TTC549 (cell line): Measurements from ENCODE around the gene LRPAP1.
"Not testable (repeated sequence)": the region's sequence is repeated elsewhere in the genome, so short reads cannot be mapped to it uniquely, and the experiment has no call there.

Experiments used
- FAIRE-seq: peaks from 2 replicates; lab custom pipeline; 2012; peaks lifted over from hg19 to GRCh38; lab: Jason Lieb, UNC

The LRPAP1 gene, protein sequence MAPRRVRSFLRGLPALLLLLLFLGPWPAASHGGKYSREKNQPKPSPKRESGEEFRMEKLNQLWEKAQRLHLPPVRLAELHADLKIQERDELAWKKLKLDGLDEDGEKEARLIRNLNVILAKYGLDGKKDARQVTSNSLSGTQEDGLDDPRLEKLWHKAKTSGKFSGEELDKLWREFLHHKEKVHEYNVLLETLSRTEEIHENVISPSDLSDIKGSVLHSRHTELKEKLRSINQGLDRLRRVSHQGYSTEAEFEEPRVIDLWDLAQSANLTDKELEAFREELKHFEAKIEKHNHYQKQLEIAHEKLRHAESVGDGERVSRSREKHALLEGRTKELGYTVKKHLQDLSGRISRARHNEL

DNA sequence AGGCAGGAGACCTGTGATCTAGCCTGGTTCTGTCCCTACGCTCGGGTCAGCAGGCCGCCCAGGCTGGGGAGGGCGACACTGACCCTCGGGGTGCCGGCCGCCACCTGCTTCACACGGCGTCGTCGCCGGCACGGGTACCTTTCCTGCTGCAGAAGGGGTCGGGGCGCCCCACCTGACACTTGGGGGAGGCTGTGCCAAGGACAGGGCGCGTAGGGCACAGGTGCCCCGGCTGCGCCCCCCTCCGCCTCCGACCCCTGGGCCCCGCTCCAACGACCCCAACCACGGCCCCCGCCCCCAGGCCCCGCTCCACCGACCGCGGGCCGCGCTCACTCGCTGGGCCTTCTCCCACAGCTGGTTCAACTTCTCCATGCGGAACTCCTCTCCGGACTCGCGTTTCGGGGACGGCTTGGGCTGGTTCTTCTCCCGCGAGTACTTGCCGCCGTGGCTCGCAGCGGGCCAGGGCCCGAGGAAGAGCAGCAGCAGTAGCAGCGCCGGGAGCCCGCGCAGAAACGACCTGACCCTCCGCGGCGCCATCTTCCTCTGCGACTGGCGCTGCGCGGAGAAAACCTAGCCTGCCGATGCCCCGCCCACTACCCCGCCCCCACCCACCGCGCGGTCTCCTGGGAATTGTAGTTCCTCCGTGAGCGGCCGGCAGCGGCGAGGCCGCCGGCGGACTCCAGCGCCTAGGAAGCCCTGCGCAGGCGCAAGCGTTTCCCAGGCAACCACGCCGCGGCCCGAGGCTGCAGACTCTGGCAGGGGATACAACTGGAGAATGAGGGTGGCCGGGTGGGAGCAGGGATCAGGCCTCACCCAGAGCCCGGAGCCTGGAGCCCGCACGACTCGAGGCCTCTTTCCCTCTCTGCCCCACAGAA lies at the start of gene LRPAP1:
TSS of gene LRPAP1 (minus strand) at position 544 of the 872 bp plus-strand sequence. CDS start at position 534, 10 bp downstream.
- no peak for FAIRE-seq

DNA sequence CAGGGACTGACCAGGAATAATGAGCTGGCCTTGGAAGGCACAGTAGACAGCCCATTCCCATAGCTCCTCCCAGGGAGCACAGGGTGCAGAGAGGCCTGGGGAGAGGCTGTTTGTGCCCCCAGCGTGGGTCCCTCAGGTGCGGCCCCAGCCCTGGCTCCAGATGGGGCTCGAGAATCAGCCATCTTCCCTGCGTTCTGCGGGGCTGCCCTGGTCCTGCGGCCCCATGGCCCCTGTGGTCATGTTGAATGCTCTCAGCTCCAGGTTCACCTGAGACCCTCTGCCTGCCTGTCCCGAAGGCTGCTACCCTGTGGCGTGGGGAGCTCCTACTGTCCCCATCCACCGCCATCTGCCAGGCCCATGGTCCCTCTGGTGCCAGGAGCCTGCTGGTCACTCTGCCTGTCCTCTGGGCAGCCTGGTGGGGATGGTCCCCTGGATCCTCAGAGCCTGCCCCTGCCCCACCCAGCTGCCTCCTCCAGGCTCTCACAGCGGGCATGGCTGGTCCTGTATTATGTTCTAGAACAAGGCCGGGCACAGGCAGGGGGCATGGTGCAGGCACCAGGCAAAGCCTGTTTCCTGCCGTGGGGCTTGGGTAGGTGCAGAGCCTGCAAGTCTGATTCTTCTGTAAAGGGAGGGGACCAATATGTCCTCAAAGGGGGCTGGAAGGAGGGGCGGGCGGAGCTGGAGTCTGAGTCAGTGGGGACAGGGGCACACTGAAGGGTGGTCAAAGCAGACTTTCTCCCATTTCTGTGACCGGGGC lies 49.3 kb upstream of the LRPAP1 start:
- not testable (repeated sequence) for FAIRE-seq

DNA sequence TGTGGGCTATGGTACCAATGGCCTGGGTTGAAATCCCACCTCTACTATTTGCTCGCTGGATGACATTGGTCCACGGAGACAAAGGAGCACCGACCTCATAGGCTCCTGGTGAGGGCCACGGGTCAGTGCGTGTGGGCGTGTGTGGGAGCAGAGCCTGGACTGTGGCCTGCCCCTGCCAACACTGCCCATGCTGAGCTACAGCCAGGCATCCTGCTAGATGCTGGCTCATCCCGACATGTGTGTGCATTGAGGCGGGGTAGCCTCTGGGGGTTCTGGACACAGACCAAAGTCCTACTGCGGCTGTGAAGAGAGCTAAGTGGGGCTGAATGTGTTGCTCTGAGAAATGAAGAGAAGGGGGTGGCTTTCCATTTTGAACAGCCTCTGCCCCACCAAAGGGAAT lies 48.6 kb upstream of the LRPAP1 start:
- not testable (repeated sequence) for FAIRE-seq

DNA sequence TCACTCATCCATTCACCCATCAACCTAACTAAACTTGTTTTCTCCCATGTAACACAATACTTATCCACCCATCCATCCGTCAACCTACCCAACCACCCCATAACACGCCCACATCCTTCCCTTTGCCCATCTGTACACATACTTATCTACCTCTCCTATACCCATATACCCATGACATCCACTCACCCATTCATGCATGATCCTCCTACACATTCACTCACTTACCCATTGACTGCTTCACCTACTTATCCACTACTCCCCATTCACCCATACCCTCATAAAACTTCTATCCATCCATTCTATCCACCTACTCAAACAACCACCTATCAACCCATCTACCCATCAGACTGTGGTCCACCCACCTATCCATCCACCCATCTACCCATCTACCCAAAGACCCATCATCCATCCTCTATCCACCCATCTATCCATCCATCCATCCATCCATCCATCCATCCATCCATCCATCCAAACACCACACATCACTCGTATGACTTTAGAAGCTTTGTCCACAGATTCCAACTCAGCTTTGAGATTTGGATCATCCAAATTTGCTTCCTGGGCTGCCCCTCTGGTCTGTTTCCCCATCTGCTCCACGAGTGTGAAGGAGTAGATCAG lies 46.4 kb upstream of the LRPAP1 start:
- not testable (repeated sequence) for FAIRE-seq

DNA sequence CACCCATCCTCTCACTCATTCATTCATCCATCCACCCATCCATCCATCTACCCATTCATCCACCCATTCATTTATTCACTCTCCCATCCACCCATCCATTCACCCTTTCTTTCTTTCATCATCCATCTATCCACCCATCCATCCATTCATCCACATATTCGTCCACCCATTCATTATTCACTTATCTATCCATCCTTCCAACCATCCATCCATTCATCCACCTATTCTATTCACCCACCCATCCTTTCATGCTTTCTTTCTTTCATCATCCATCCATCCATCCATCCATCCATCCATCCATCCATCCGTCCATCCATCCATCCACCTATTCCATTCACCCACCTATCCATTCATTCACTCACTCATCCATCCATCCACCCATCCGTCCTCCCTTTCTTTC lies 45.8 kb upstream of the LRPAP1 start:
- not testable (repeated sequence) for FAIRE-seq

DNA sequence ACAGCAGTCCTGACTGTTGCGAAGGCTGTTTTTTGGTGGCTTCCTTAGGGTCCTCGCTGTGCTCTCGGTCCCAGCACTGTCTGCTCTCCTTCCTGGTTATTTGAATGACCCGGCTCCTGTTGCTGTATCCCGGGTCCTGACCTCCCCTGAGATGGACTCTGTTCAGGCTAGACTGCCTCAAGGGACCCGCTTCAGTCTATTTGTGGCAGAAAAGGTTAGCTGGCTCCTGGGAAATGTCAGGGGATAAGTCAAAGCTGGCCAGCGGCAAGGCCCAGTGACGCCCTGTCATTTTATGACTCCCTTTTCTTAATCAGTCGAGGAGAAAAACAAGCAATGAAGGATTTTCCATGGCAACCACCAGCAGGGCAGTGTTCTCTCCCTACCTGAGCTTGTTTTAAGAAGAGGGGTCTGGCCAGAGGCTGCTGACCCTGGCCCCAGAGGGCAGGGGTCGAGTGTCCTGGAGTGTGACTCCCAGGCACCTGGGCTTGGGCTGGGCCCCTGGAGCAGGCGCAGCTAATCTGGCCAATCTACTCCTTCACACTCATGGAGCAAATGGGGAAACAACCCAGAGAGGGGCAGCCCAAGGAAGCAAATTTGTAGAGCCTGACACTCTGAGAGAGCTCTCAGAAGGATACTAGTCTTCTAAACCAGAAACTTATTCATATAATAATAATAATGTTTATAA lies 45.1 kb upstream of the LRPAP1 start:
- not testable (repeated sequence) for FAIRE-seq

DNA sequence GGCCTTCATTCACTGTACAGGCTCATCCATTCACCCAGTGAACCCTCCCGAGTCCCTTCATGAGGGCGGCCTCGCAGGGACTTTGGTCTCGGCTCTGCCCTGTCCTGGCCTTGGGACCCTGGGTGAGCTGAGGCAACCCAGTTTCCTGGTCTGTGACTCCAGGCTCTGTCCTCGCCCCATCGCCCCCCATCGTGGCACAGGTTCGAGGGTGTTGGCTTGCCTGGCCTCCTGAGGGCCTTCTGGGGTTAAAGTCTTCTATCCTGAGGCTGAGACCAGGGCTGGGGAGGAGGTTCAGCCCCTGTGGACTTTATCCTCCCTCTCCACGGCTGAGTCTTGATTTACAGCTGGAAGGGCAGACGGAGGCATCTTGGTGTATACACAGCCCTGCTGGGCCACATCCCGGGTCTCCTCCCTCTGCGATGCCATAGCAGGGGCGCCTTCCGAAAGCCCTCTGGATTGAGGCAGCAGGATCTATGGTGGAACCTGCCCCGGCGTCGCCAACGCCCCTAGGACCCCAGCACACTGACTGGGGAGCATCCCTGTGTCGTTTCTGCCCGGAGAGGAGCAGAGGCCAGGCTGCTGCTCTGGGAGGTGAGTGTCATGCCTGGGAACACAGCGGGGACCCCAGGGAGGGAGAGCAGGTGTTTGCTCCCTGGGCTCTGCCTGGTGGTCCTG lies 44.4 kb upstream of the LRPAP1 start:
- FAIRE-seq: not testable (repeated sequence)

DNA sequence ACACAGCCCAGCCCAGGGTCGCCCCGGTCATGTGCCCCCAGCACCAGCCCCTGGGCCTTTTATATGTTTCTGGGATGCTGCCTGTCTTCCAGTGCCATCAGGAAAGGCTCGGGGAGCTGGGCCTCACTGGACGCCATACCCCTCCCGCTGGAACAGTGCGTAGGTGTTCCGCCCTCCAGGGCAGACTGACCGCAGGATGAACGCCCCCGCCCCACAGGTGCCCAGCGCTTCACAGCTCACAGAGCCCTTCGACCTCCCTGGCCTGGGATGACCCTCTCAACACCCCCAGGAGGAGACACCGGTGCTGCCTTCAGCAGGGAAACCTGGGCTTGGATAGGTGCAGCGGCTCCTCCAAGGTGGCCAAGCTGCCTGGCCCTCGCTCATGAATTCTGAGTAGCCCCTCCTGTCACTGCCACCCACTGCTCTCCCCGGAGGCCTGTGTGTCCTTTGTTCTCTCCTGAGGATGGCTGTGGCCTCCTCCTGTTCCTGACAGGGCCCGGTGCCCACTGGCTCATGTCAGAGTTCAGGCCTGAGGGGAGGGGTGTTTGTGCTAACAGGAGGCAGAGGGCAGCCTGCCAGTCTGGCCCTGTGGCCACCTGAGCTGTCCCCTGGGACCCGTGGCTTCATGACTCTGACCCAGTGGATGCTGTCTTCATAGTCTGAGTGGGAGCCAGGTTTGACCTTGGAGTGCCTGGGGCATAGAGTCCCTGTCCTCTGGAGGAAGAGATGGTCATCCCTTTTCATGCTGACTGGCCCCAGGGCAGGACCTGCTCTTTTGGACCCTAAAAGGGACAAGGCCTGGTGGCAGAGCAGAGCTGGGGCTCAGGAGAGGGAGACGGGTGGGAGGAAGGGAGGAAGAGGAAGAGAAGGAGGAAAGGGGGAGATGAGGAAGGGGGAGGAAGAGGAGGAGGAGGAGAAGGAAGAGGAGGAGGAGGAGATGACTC lies 43.5 kb upstream of the LRPAP1 start:
- not testable (repeated sequence) for FAIRE-seq

DNA sequence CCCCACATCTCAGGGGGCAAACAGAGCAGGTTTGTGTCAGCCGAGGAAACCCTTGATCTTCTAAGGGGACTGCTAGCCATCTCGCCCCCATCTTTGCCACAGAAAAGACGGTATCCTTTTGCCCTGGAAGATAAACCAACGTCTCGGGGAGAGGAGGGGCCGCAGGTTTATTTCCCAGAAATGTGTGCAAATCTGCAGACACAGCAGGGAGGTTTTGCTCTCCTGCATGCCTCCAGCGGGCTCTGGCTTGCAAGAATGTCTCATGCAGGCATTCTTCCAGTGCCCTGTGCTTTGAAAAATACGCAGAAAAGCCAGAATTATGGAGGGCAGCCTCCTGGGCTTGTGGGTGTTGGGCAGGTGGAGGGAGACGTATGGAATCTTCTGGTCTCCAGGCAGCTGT lies 42.6 kb upstream of the LRPAP1 start:
- not testable (repeated sequence) for FAIRE-seq

DNA sequence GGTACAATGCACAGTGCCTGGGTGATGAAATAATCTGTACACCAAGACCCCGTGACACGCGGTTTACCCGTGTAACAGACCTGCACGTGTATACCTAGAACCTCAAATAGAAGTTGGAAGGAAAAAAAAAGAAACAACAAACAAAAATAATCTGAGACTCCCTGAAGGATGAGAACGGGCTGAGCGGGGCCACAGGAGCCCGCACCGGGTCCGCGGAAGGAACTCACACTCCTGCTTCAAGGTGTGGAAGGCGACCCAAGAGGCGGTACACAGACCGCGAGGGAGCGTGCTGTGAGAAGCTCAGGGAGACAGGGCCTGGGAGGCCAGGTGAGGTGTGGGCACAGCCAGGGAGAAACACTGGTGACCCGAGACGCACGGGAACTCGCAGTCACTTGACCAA lies 42.1 kb upstream of the LRPAP1 start:
- FAIRE-seq: not testable (repeated sequence)

DNA sequence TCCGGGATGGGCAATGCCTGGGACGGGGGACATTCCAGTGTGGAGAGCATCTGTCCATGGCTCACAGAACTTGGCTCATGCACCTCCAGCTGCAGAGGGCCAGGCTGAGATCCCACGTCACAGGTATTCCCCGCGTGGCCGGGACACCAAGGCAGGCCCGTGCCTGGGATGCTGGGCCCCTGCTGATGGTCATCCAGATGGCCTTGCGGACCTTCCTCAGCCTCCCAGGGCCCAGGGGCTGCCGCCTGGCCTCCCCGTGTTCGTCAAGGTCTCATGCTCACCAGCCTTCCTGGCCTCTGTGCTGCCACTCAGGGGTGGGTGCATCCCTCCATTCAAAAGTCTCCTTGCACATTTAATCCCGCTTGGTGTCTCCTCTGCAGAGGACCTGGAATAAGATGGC lies 40.9 kb upstream of the LRPAP1 start:
- FAIRE-seq: no peak

DNA sequence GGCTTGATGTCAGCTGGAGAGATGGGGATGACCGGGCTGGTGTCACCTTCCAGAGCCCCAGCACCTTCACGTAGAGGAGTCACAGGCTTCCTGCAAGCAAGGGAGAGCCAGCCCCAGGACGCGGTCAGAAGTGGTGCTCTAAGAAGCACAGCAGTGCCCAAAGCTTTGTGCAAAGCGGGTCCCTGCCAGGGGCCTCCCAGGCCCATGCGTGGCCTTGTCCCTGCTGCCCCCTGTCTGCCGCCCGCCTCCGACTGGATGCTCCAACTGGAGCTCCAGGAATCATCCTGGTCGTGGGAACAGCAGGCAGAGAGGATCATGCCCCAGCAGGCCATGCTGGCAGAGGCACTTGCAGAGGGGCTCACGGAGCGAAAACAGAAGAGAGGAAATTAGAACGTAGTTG lies 40.1 kb upstream of the LRPAP1 start:
- no peak for FAIRE-seq

DNA sequence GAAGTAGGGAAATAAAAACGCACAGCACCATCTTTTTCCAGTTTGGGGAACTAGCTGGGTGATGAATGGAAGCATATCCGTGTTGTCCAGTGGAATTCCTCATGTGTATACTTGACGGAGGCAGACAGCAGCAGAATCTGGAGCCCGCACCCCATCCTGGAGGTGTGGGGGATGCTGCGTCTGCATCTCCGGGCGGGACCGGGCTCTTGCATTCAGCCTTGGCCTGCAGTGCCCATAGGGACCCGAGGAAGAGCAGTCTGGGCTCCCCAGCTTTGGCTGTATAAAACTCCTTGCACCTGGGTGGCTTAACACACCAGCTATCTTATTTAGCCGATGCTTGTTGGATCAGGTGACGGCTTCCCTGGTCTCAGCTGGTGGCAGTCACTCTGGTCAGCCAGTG lies 39.7 kb upstream of the LRPAP1 start:
- no peak for FAIRE-seq

DNA sequence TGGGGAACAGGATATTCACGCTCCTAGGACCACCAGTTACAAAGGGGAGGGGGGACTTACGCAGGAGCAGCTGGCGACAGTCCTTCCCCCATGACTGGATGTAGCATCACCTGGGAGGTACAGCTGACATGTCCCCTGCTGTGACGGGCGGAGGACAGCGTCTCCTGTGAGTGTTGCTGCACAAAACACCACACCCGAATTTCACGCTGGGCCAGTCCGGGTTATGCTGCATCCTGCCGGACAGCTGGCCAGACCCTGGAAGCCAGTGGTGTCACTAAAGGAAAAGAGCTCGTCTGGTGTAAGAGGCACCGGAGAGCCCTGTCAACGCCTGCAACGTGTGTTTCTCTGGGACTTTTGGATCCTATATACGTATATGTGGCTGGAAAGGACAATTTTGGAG lies 38.7 kb upstream of the LRPAP1 start:
- FAIRE-seq: not testable (repeated sequence)

DNA sequence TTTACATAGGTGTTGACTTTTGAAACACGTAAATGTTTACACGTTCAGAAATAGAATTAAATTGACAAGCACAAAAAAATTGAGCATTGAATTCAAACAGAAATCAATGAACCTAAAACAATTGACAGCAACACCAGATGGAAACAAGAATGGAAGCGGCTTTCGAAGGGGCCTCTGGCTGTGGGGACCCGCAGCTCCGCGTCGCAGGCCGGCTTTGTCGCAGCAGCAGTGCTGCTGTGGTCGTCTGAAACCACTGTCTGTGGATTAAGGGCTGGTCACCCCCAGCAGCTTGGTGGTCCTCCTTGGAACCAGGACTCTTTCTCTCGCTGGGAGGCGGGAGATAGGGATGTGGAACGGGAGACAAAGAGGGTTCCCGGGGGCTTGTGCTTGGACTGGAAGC lies 37.4 kb upstream of the LRPAP1 start:
- FAIRE-seq: not testable (repeated sequence)

DNA sequence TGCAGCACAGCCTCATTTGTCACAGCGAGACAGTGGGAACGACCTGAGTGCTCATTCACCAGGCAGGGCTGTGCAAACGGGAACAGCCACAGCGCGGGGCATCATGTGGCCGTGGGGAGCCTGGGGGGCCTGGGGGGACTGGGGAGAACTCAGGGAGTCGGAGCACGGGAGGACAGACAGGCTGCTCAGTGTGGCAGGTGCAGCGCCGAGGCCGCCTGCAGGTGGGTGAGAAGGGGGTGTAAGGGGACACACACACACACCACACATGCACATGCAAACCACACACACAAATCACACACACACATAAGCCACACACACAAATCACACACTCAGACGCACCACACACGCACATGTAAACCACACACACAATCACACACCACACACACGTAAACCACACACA lies 34.5 kb upstream of the LRPAP1 start:
- FAIRE-seq: not testable (repeated sequence)

DNA sequence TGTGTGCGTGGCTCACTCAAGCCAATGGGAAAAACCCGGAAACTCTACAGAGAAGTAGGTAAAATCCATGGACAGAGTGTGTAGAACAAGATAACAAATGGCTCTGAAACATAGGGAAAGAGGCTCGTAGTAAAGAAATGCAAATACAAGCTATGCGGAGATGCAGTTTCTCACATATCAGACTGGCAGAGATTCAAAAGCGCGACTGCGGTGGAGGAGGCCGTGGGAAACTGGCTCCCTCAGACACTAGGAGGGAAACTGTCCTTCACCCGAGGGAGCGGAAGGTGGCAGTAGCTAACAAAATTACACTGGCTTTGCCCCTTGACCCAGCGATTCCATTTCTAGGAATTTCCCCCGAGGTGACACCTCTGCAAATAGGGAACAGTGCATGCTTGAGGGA lies 34.1 kb upstream of the LRPAP1 start:
- FAIRE-seq: not testable (repeated sequence)

DNA sequence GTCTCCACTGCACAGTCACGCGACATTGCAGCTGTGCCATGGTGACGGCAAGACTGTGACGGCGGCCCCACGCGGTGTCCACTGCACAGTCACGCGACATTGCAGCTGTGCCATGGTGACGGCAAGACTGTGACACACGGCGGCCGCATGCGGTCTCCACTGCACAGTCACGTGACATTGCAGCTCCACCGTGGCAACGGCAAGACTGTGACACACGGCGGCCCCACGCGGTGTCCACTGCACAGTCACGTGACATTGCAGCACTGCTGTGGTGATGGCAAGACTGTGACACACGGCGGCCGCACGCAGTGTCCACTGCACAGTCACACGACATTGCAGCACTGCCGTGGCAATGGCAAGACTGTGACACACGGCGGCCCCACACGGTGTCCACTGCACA lies 32.7 kb upstream of the LRPAP1 start:
- FAIRE-seq: not testable (repeated sequence)

DNA sequence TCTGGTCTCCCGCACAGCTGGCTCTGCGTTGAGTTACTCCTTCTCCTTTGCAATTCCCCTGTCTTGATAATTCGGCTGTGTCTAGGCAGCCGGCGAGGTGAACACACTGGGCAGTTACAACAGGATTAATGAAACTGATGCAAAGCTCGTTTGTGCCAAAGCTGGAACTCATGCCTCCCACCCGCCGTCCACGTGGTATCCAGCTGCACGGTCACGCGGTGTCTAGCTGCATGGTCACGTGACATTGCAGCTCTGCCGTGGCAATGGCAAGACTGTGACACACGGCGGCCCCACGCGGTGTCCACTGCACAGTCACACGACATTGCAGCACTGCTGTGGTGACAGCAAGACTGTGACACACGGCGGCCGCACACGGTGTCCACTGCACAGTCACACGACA lies 31.2 kb upstream of the LRPAP1 start:
- FAIRE-seq: no peak

DNA sequence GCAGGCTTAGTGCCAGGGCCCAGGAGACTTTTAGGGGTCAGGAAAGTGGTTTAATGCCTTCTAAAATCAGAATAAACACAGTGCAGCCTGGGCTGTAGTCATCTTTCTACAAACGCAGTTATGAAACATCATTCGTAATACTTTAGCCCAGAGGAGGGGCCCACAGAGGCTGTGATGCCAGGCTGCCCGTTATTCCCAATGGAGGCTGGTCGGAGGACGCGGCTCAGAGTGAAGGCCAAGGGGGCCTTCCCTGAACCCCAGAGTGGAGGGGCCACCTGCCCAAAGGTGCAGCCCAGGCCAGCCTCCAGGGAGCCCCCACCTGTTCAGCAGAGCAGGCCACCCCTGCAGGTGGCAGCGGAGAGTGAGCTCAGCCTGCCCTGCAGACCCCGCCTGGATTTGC lies 29.9 kb upstream of the LRPAP1 start:
- FAIRE-seq: not testable (repeated sequence)
